ENCODE measurements around the gene ARHGAP22.

DNA sequence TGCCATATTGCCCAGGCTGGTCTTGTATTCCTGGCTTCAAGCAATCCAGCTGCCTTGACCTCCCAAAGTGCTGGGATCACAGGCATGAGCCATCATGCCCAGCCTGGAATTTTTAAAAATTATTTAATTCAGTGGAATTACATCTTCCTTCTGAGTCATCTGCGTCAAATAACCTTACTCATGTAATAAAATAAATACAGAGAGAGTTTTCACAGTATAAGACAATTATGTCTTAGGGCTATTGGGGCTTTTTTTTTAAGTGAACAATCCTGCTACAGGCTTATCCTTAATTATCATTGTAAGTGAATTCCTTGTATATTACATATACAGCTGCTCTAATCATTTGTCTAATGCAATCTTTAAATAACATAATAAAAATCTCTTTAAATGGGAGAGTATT, 190.1 kb downstream of the ARHGAP22 start:
- no peak for TF ChIP-seq POLR2A (IDR thresholded peaks at IDR 0.05; ENCODE audit: low read depth)
- TF ChIP-seq, protein P1, sequence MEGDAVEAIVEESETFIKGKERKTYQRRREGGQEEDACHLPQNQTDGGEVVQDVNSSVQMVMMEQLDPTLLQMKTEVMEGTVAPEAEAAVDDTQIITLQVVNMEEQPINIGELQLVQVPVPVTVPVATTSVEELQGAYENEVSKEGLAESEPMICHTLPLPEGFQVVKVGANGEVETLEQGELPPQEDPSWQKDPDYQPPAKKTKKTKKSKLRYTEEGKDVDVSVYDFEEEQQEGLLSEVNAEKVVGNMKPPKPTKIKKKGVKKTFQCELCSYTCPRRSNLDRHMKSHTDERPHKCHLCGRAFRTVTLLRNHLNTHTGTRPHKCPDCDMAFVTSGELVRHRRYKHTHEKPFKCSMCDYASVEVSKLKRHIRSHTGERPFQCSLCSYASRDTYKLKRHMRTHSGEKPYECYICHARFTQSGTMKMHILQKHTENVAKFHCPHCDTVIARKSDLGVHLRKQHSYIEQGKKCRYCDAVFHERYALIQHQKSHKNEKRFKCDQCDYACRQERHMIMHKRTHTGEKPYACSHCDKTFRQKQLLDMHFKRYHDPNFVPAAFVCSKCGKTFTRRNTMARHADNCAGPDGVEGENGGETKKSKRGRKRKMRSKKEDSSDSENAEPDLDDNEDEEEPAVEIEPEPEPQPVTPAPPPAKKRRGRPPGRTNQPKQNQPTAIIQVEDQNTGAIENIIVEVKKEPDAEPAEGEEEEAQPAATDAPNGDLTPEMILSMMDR (IDR thresholded peaks at IDR 0.05): no peak
